DLD1 (cell line): ENCODE measurements around the gene SH2B3.

Experiments
- in situ Hi-C: cut with HindIII; loops from 2 replicates; pipeline ENCODE4 v1.10.0; 2017; ENCODE audit warnings: low sequenced_read_pairs

Gene SH2B3

DNA sequence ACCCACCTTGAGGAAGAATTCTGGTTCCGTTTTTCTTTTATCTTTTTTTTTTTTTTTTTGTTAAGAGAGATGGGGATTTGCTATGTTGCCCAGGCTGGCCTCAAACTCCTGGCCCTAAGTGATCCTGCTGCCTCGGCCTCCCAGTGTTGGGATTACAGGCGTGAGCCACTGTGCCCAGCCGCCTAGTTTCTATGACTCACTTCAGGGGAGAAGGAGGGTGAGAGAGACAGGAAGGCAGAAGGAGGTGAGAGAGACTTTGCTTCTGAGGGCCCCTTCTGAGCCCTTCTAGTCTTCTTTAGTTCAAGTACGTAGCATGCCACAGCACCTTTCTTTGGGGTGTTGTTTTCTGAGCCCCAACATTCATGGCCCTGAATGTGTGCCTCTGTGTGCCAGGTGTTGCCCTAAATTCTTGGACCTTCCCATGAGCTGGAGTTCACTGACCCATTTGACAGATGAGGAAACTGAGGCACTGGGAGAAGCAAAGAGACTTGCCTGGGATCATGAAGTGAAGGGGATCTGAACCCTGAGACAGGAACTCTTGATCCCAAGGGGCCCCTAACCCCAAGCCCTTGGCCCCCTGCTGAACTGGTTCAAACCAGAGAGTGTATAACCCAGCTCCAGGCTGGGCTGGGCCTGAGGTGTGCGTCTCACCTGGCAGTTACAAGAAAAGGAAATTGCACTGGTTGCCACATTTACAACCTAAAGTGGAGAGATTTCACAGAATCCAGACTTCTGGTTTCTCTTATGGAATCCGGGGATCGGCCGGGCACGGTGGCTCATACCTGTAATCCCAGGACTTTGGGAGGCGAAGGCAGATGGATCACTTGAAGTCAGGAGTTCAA, 20.8 kb downstream of the SH2B3 start:
- in situ Hi-C loops, result no loop called here

DNA sequence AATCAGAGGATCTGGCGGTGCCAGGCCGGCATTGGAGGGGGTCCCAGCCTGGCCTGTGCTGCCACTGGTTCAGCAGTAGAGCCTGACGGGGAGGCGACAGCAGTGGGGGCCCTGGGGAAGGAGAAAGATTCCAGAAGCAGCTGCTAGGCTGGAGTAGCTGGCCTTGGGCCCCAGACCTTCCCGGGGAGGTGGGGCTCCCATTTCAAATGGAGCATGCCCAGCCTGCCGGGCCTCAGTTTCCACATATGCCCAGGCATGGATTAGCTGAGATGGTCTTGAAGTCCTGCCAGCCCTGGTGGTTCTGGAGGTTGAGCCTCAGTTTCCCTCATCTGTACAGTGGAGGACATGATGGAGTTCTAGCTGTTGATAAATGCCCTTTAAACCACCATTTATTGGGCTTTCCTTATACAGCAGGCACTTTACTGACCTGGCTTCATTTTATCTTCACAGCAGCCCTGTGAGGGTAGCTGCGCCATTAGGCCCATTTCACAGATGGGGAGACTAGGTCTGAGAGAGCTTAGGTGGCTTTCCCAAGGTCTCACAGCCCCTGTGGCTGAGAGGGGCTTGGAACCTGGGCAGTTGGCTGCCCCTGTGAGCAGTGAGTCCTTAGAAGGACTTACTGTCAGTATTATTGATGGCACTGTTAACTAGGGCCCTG, 21.8 kb downstream of the SH2B3 start:
- in situ Hi-C loops, result no loop called here

GRCh38 chr12:111428081-111428727, 22.5 kb downstream of the SH2B3 start:
- in situ Hi-C loops, result no loop called here

DNA sequence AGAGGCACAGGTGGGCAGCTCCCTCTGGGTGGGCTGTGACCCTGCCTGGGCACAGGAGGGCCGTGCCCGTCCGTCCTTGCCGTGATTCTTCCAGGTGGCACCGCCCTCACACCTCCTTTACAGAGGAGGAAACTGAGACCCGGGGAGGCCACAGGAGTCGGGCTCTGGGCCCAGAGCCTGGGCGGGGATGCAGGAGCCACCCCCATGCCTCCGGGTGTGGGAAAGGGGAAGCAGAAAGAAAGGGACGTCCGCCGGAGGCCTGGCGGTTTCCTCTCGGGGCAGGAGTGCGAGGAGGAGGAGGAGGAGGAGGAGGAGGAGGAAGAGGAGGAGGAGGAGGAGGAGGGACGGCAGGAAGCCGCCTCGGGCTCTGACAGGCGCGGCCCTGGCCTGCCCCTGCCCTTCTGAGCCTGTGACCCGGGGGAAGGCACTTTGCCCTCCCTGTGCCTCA, 23.0 kb downstream of the SH2B3 start:
- in situ Hi-C loops, result no loop called here

DNA sequence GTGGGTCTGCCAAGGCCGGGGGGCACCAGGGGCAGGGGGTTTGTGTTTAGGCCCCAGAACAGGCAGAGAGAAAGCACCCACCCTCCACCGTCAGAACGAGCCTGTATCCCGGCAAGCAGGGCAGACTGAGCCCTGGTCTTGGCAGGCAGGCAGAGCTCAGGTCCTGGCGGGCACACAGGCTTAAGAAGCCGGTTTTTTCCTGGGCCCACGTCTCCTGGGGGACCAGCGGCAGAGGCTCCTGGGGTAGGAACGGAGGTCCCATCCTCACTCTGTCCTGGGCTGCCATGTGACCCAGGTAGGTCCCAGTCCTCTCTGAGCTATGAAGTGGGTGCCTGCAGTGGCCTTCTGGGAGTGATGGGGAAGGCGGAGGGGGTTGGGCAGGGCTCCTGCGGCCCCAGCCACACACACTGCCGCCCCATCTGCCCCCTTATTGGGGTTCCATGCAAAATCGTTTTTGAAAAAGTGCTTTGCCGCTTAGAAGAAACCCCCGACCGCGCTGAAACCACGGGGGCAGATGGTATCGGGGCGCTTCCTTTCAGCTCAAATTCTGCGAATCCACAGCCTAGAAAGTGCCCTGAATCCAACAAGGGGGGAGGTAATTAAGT, 24.2 kb downstream of the SH2B3 start:
- in situ Hi-C loops, result no loop called here

GRCh38 chr12:111430433-111431353, 25.0 kb downstream of the SH2B3 start:
- in situ Hi-C loops, result no loop called here

- in situ Hi-C loops, result no loop called here
These were observed 26.0 kb downstream of the SH2B3 start for GRCh38 chr12:111431772-111432171.

DNA sequence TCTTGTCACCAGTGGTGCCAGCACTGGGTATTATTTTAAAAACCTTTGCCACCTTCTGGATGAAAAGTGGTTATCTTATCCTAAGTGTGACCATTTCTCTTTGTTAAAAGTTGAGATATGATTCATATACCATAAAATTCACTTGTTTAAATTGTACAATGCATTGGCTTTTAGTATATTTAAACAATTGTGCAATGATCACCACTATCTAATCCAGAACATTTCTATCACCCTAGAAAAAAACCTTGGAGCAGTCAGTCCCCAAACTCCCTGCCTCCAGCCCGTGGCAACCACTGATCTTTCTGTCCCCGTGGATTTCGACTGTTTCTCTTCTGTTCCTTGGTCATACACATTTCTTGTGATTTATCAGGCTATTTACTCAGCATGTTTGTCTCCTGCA, 28.3 kb downstream of the SH2B3 start:
- in situ Hi-C loops, result no loop called here

DNA sequence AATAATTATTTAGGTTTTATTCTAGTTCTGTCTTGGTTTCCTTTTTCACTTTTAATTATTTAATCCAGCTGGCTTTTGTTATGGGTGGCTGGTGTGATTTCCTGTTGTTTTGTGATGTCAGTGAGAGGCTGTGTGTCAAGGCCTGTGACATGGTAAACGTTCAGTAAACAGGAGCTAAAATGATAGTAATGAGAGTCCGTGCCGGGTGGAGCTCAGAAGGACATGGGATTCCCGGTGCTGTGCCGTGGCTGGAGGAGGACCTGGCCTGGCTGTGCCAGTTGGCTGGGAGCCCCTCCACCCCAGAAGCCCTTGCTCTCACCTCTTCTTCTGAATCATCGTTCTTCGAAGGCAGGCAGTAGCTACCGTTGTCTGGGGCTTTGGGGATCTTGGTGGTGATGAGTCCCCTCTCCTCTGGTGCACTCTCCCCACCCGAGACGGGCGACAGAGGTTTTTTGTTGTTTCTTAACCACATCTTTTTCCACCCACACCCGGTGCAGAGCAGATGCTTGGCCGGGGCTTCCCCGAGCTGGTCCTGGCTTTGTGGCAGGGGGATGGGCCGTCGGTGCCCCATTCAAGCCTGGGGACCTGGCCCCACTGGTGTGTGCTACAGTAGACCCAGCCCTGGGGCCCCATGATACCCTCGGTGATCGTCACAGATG, 29.1 kb downstream of the SH2B3 start:
- in situ Hi-C loops, result no loop called here

DNA sequence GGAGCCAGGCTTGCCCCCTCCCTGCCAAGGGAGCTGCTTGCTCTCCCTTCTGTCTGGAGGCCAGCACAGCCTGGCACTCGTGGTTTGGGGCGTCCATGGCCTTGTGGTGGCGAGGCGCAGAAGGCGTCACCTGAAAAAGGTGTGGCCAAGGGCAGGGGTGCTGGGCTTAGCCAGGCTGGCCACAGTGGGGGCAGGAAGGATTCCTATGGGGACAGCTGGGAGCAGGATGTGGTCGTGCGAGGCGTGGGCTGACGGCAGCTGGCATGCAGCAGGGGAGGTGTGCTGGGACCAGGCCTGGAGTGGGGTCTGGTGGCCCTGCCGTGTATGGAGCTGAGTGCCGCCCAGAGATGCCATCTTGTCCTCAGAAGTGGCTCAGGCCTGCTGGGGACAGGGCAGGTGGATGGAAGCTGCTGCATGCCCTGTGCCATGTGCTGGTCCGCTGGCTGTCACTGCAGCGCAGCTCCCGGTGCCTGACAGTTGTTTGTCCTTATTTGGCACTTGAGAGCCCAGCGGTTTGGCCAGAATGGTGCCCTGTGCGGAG, 30.0 kb downstream of the SH2B3 start:
- in situ Hi-C loops, result no loop called here

- in situ Hi-C loops, result no loop called here
These were observed 30.5 kb downstream of the SH2B3 start for GRCh38 chr12:111436266-111436665.

GRCh38 chr12:111436811-111437210, 31.1 kb downstream of the SH2B3 start:
- in situ Hi-C loops, result no loop called here

- in situ Hi-C loops, result no loop called here
These were observed 32.2 kb downstream of the SH2B3 start for GRCh38 chr12:111437816-111438454.

GRCh38 chr12:111438481-111438880, 32.8 kb downstream of the SH2B3 start:
- in situ Hi-C loops, result no loop called here

DNA sequence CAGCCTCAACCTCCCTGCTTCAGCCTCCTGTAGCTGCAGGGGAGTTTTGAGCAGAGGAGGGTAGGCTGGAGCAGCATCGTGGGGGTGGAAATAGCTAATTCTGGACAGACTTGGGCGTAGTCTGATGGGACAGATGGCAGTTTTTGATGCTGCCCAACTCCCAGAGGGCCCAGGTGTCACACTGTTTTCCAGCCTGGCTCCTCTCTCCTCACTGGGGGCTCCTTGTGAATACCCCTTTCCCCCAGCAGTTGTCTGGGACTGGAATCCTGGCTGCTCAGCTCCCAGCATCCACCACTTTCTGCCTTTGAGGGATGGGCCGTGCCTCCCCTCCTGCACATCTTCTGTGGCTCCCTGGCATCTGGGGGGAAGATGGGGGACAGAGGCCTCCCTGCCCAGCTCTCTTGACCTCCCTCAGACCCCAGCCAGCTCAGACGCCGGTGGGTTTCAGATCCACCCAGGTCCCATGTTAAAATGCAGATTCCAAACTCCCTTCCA, 34.0 kb downstream of the SH2B3 start:
- in situ Hi-C loops, result no loop called here

GRCh38 chr12:111440152-111440551, 34.4 kb downstream of the SH2B3 start:
- in situ Hi-C loops, result no loop called here

DNA sequence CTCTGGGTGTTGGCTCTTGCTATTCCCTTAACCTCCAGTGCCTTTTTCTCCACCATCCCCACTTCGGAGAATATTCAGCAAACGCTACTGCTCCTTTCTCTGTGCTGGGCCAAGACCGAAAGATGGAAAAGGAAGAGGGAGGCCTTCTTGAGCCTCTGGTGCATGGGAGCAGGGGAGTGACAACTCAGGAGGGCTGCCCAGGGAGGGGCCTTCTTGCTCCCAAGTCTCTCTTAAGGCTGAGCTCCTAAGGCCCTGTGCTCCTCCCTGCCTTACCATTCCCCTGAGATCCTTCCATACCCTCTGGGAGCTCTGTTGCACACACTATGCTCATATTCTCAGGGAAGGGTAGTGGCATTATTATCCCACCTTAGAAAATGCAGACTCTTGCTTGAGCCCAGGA, 34.9 kb downstream of the SH2B3 start:
- in situ Hi-C loops, result no loop called here

- in situ Hi-C loops, result no loop called here
These were observed 35.6 kb downstream of the SH2B3 start for GRCh38 chr12:111441107-111441928.
